H9 (cell line): ENCODE results near the gene PDYN. TPM values are rescaled to one million over a fixed set of nuclear protein-coding genes. Genes with fewer than 3 reads are reported as not detected.

Source experiments
- DNase-seq: peaks from one replicate; pipeline ENCODE4 v3.0.0-alpha.2; 2017
- H2AFZ ChIP-seq: one replicate; pipeline ENCODE4 v1.6.1; 2013; ENCODE audit warnings: mild to moderate bottlenecking, low read length, control low read depth, moderate library complexity
- H2AK5ac ChIP-seq: 2 replicates; pipeline ENCODE4 v1.6.1; 2013; ENCODE audit warnings: low read length, control low read depth, mixed read lengths; ENCODE audit not compliant: insufficient read length
- H2BK120ac ChIP-seq: one replicate; pipeline ENCODE4 v1.6.1; 2013; ENCODE audit warnings: low read depth, mild to moderate bottlenecking, low read length, control low read depth, inconsistent platforms; ENCODE audit not compliant: poor library complexity, severe bottlenecking
- H2BK12ac ChIP-seq: 2 replicates; pipeline ENCODE4 v1.6.1; 2013; ENCODE audit warnings: low read length, control low read depth, mixed read lengths, low read depth; ENCODE audit not compliant: insufficient read length
- H2BK15ac ChIP-seq: 2 replicates; pipeline ENCODE4 v1.6.1; 2013; ENCODE audit warnings: low read depth, low read length, control low read depth
- H2BK20ac ChIP-seq: one replicate; pipeline ENCODE4 v1.6.1; 2013; ENCODE audit warnings: low read depth, mild to moderate bottlenecking, low read length, control low read depth, inconsistent platforms; ENCODE audit not compliant: poor library complexity, severe bottlenecking
- H2BK5ac ChIP-seq: 2 replicates; pipeline ENCODE4 v1.6.1; 2013; ENCODE audit warnings: low read length, control low read depth, mixed read lengths; ENCODE audit not compliant: insufficient read length
- H3K14ac ChIP-seq: 2 replicates; pipeline ENCODE4 v1.6.1; 2013; ENCODE audit warnings: low read length, control low read depth; ENCODE audit not compliant: insufficient read depth
- H3K18ac ChIP-seq: 2 replicates; pipeline ENCODE4 v1.6.1; 2013; ENCODE audit warnings: low read depth, mild to moderate bottlenecking, mixed read lengths, low read length, control low read depth; ENCODE audit not compliant: insufficient read length
- H3K23ac ChIP-seq: 2 replicates; pipeline ENCODE4 v1.6.1; 2013; ENCODE audit warnings: low read length, control low read depth, mixed read lengths, low read depth; ENCODE audit not compliant: insufficient read length
- H3K23me2 ChIP-seq: 2 replicates; pipeline ENCODE4 v1.6.1; 2013; ENCODE audit warnings: low read depth, mild to moderate bottlenecking, mixed read lengths, low read length, control low read depth; ENCODE audit not compliant: insufficient read length, poor library complexity, severe bottlenecking
- H3K27ac ChIP-seq: 2 replicates; pipeline ENCODE4 v1.5.1; 2013; ENCODE audit warnings: low read length, control low read depth, mixed read lengths, low read depth; ENCODE audit not compliant: insufficient read length
- H3K27me3 ChIP-seq: 2 replicates; pipeline ENCODE4 v1.6.1; 2013; ENCODE audit warnings: low read length, control low read depth, inconsistent platforms; ENCODE audit not compliant: insufficient read depth
- H3K4ac ChIP-seq: 2 replicates; pipeline ENCODE4 v1.6.1; 2013; ENCODE audit warnings: low read depth, mild to moderate bottlenecking, control low read depth, inconsistent platforms, low read length, moderate library complexity
- H3K4me1 ChIP-seq: 2 replicates; pipeline ENCODE4 v1.6.1; 2013; ENCODE audit warnings: low read length, control low read depth, inconsistent platforms; ENCODE audit not compliant: insufficient read depth
- H3K4me2 ChIP-seq: 2 replicates; pipeline ENCODE4 v1.6.1; 2013; ENCODE audit warnings: low read length, control low read depth, mixed read lengths; ENCODE audit not compliant: insufficient read length, insufficient read depth
- H3K56ac ChIP-seq: 2 replicates; pipeline ENCODE4 v1.6.1; 2013; ENCODE audit warnings: low read depth, mild to moderate bottlenecking, mixed read lengths, low read length, control low read depth; ENCODE audit not compliant: insufficient read length
- H3K79me1 ChIP-seq: 2 replicates; pipeline ENCODE4 v1.6.1; 2013; ENCODE audit warnings: low read depth, mild to moderate bottlenecking, moderate library complexity, low read length, control low read depth, inconsistent platforms; ENCODE audit not compliant: insufficient read depth, poor library complexity, severe bottlenecking
- H3K79me2 ChIP-seq: 2 replicates; pipeline ENCODE4 v1.6.1; 2013; ENCODE audit warnings: low read length, control low read depth, inconsistent platforms; ENCODE audit not compliant: insufficient read depth
- H3K9ac ChIP-seq: 2 replicates; pipeline ENCODE4 v1.6.1; 2013; ENCODE audit warnings: low read length, control low read depth, mixed read lengths; ENCODE audit not compliant: insufficient read length; ENCODE audit errors: extremely low read depth
- H3K9me3 ChIP-seq: one replicate; pipeline ENCODE4 v1.6.1; 2013; ENCODE audit warnings: low read depth, low read length, inconsistent platforms; ENCODE audit not compliant: control insufficient read depth
- H3T11ph ChIP-seq: one replicate; pipeline ENCODE4 v1.6.1; 2013; ENCODE audit warnings: mild to moderate bottlenecking, low read length, control low read depth, inconsistent platforms
- H4K20me1 ChIP-seq: one replicate; pipeline ENCODE4 v1.6.1; 2013; ENCODE audit not compliant: control insufficient read depth, insufficient read length, insufficient read depth
- H4K5ac ChIP-seq: 2 replicates; pipeline ENCODE4 v1.6.1; 2013; ENCODE audit warnings: low read depth, mild to moderate bottlenecking, mixed read lengths, low read length, control low read depth; ENCODE audit not compliant: insufficient read length
- H4K8ac ChIP-seq: replicated peaks from 2 replicates; pipeline ENCODE4 v1.6.1; 2013; ENCODE audit warnings: low read length, control low read depth, mixed read lengths, low read depth; ENCODE audit not compliant: insufficient read length
- H4K91ac ChIP-seq: 2 replicates; pipeline ENCODE4 v1.6.1; 2013; ENCODE audit warnings: low read depth, mild to moderate bottlenecking, moderate library complexity, mixed read lengths, low read length, control low read depth; ENCODE audit not compliant: insufficient read length
- H3K27ac Mint-ChIP-seq, 3 experiments: 2 replicates in 2 of 3; 3 replicates in 1 of 3; pipeline ENCODE4 v1.8.0; 2020 to 2021; ENCODE audit warnings: mixed read lengths in 3 of 3, mild to moderate bottlenecking in 1 of 3, moderate library complexity in 1 of 3
- H3K27me3 Mint-ChIP-seq: 2 replicates; pipeline ENCODE4 v1.8.0; 2021; ENCODE audit warnings: low read depth, mild to moderate bottlenecking, moderate library complexity, mixed read lengths
- H3K36me3 Mint-ChIP-seq, 3 experiments: 2 replicates in 2 of 3; 3 replicates in 1 of 3; pipeline ENCODE4 v1.8.0; 2020 to 2021; ENCODE audit warnings: low read depth in 3 of 3, mixed read lengths in 3 of 3; ENCODE audit not compliant: insufficient read depth in 1 of 3
- H3K4me1 Mint-ChIP-seq, 2 experiments: 2 replicates each; pipeline ENCODE4 v1.8.0; 2020; ENCODE audit warnings: mixed read lengths in 2 of 2
- H3K4me3 Mint-ChIP-seq, 2 experiments: 2 replicates in 1 of 2; 3 replicates in 1 of 2; pipeline ENCODE4 v1.8.0; 2020 to 2021; ENCODE audit warnings: mild to moderate bottlenecking in 2 of 2, mixed read lengths in 2 of 2, moderate library complexity in 1 of 2
- H3K9me3 Mint-ChIP-seq, 2 experiments: 2 replicates in 1 of 2; 3 replicates in 1 of 2; pipeline ENCODE4 v1.8.0; 2020; ENCODE audit warnings: mild to moderate bottlenecking in 2 of 2, mixed read lengths in 2 of 2, moderate library complexity in 1 of 2
- WGBS: extraction: QIAGEN DNeasy Blood & Tissue Kit; methylation state at CpG from one replicate; pipeline ENCODE4 v1.1.7; 2013; ENCODE audit warnings: missing lambda C conversion rate, low lambda C conversion rate, mixed read lengths; ENCODE audit not compliant: insufficient read length; ENCODE audit errors: extremely low coverage; 5-methylcytosine and 5-hydroxymethylcytosine counted together
- total RNA-seq: library from RNA; stranded (reverse); gene quantifications from 2 replicates; pipeline ENCODE4 v1.2.1, GENCODE V29; 2021
- TF ChIP-seq, protein P1 (sequence below): fragments of 200-600 bp; sonication (generic); conservative IDR thresholded peaks from 3 replicates; pipeline ENCODE4 v1.8.0; 2021; ENCODE audit warnings: antibody characterized with exemption, mild to moderate bottlenecking

Gene PDYN
- total RNA-seq, 1 experiment from 2014 or later = 0.63 TPM

DNA sequence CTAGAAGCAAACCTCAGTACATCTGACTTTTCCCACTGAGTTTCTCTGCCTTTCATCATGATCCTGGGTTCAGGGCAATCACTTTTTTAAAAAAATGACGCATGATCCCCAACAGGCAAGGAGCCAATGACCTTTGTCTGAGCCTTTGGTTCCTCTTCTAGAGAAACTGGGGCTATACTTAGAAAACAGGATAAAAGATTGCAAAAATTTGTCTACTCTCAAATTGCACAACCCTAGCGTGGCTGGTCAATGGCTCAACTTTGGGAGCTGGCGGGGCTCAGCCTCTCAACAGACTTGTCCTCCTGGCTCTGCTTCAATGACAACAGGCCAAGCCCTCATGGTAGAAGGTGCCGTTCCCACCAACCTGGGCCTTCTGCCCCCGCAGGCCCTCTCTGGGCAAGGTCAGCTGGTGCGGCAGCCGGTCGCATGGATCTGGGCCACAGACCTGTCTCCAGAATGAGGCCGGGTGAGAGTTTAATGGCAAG is 48.7 kb downstream of the PDYN start:
- H4K91ac ChIP-seq = no peak overlapping the region
- H4K20me1 ChIP-seq = no peaks in the 10 kb centered on the region
- no peak overlapping the region for H2BK12ac ChIP-seq
- no peak overlapping the region for H3K27ac ChIP-seq
- H3K23ac ChIP-seq = no peak overlapping the region
- H3K14ac ChIP-seq = no peak overlapping the region
- H2BK120ac ChIP-seq = no peak overlapping the region
- no peak for DNase-seq
- H3K56ac ChIP-seq = no peak overlapping the region
- H3K9me3 ChIP-seq = no peaks in the 10 kb centered on the region
- no peak overlapping the region for H4K5ac ChIP-seq
- H2BK20ac ChIP-seq = no peak overlapping the region
- H4K8ac ChIP-seq = no peak overlapping the region
- no peak overlapping the region for H3K4ac ChIP-seq
- Mint-ChIP-seq H3K4me3 (no peak overlapping the region), H3K4me1 (peaks cover 35 to 47% of the 10 kb centered on the region in 2 experiments), H3K27me3 (peaks cover 62% of the 10 kb centered on the region), H3K9me3 (no peaks in the 10 kb centered on the region; a peak in 2 of 5 replicates), H3K36me3 (no peaks in the 10 kb centered on the region), H3K27ac (no peak overlapping the region)
- H2BK5ac ChIP-seq = no peak overlapping the region
- H3K27me3 ChIP-seq = no peaks in the 10 kb centered on the region; the same call in 1 of the 2 replicates
- H3K4me1 ChIP-seq = no peaks in the 10 kb centered on the region
- no peak overlapping the region for H2AK5ac ChIP-seq
- no peaks in the 10 kb centered on the region for H3K79me1 ChIP-seq
- H3K9ac ChIP-seq = no peak overlapping the region
- TF ChIP-seq, protein P1, sequence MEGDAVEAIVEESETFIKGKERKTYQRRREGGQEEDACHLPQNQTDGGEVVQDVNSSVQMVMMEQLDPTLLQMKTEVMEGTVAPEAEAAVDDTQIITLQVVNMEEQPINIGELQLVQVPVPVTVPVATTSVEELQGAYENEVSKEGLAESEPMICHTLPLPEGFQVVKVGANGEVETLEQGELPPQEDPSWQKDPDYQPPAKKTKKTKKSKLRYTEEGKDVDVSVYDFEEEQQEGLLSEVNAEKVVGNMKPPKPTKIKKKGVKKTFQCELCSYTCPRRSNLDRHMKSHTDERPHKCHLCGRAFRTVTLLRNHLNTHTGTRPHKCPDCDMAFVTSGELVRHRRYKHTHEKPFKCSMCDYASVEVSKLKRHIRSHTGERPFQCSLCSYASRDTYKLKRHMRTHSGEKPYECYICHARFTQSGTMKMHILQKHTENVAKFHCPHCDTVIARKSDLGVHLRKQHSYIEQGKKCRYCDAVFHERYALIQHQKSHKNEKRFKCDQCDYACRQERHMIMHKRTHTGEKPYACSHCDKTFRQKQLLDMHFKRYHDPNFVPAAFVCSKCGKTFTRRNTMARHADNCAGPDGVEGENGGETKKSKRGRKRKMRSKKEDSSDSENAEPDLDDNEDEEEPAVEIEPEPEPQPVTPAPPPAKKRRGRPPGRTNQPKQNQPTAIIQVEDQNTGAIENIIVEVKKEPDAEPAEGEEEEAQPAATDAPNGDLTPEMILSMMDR = no peak
- no peak overlapping the region for H2AFZ ChIP-seq
- H2BK15ac ChIP-seq = no peak overlapping the region
- H3K23me2 ChIP-seq = peaks cover 9% of the 10 kb centered on the region
- no peak overlapping the region for H3K4me2 ChIP-seq
- WGBS = no CpG with 5 or more reads among the region's 9 CpGs
- no peak overlapping the region for H3T11ph ChIP-seq
- H3K79me2 ChIP-seq = no peaks in the 10 kb centered on the region
- H3K18ac ChIP-seq = no peak overlapping the region
